ENCODE data around the gene PCCA.

The PCCA gene

GRCh38 chr13:100088644-100089464 is at the start of gene PCCA:
PCCA (plus strand) TSS chr13:100089093; CDS start chr13:100089121, 28 bp downstream.
- peak; percentile 76 for DNase-seq (ENCODE audit: extremely low read depth, low read depth)
- no peak for TF ChIP-seq CTCF (IDR thresholded peaks at IDR 0.05; ENCODE audit: low read depth, low read length, missing control alignments)
- H3K4me3 ChIP-seq (replicated peaks; ENCODE audit: low read depth, low read length) = peak within 1 kb of the TSS; percentile 87

- no peak for TF ChIP-seq CTCF (IDR thresholded peaks at IDR 0.05; ENCODE audit: low read depth, low read length, missing control alignments)
- no peak overlapping the region for H3K4me3 ChIP-seq (replicated peaks; ENCODE audit: low read depth, low read length)
- no peak for DNase-seq (ENCODE audit: extremely low read depth, low read depth)
Observed at GRCh38 chr13:100039740-100040139, 49.2 kb upstream of the PCCA start.

GRCh38 chr13:100040196-100040595 is 48.7 kb upstream of the PCCA start:
- no peak overlapping the region for H3K4me3 ChIP-seq (replicated peaks; ENCODE audit: low read depth, low read length)
- TF ChIP-seq CTCF (IDR thresholded peaks at IDR 0.05; ENCODE audit: low read depth, low read length, missing control alignments) = no peak
- DNase-seq (ENCODE audit: extremely low read depth, low read depth) = no peak

- TF ChIP-seq CTCF (IDR thresholded peaks at IDR 0.05; ENCODE audit: low read depth, low read length, missing control alignments) = no peak
- DNase-seq (ENCODE audit: extremely low read depth, low read depth) = no peak
- H3K4me3 ChIP-seq (replicated peaks; ENCODE audit: low read depth, low read length) = no peak overlapping the region
Observed at GRCh38 chr13:100044936-100045335, 44.0 kb upstream of the PCCA start.

- TF ChIP-seq CTCF (IDR thresholded peaks at IDR 0.05; ENCODE audit: low read depth, low read length, missing control alignments) = no peak
- H3K4me3 ChIP-seq (replicated peaks; ENCODE audit: low read depth, low read length) = no peak overlapping the region
Observed at GRCh38 chr13:100045355-100045754, 43.5 kb upstream of the PCCA start.

GRCh38 chr13:100051070-100051469 is 37.8 kb upstream of the PCCA start:
- TF ChIP-seq CTCF (IDR thresholded peaks at IDR 0.05; ENCODE audit: low read depth, low read length, missing control alignments) = no peak

More at GRCh38 chr13:100045355-100045754, 43.5 kb upstream of the PCCA start:
- DNase-seq (ENCODE audit: extremely low read depth, low read depth) = no peak

More at GRCh38 chr13:100051070-100051469, 37.8 kb upstream of the PCCA start:
- no peak for DNase-seq (ENCODE audit: extremely low read depth, low read depth)
- H3K4me3 ChIP-seq (replicated peaks; ENCODE audit: low read depth, low read length) = no peak overlapping the region
